Thyroid gland (tissue), 4 donors: ENCODE data around the gene MME. TPM values are rescaled to one million over a fixed set of nuclear protein-coding genes. Genes with fewer than 3 reads are reported as not detected.

Experiments used
- DNase-seq, 2 donors: peaks; one replicate each; pipeline ENCODE4 v3.0.0-alpha.2; 2019
- H3K27ac ChIP-seq, 3 donors: fragments of 200-600 bp; sonication (generic); 1 replicate in 2 of 3; 2 replicates in 1 of 3; pipeline ENCODE4 v1.5.1; 2016 to 2019; ENCODE audit warnings: mild to moderate bottlenecking in 1 of 3, moderate library complexity in 1 of 3
- H3K27me3 ChIP-seq: fragments of 200-600 bp; sonication (generic); one replicate; pipeline ENCODE4 v1.5.1; 2019
- H3K36me3 ChIP-seq, 2 donors: fragments of 200-600 bp; sonication (generic); one replicate each; pipeline ENCODE4 v1.5.1; 2016 to 2019
- H3K4me1 ChIP-seq, 2 donors: fragments of 200-600 bp; sonication (generic); one replicate each; pipeline ENCODE4 v1.5.1; 2017 to 2019
- H3K4me3 ChIP-seq, 3 donors: fragments of 200-600 bp; sonication (generic); replicated peaks in 1 of 3; 1 replicate in 2 of 3; 2 replicates in 1 of 3; pipeline ENCODE4 v1.5.1; 2016; ENCODE audit warnings: mild to moderate bottlenecking in 1 of 3
- H3K9me3 ChIP-seq: fragments of 200-600 bp; sonication (generic); one replicate; pipeline ENCODE4 v1.5.1; 2017
- CTCF ChIP-seq, 6 experiments: fragments of 200-600 bp in 3 of 6; fragments of 450-650 bp in 3 of 6; sonication (generic) in 3 of 6; IDR thresholded peaks; one replicate each; pipeline ENCODE4 v1.5.1; 2016 to 2019; ENCODE audit warnings: antibody characterized with exemption in 6 of 6, mild to moderate bottlenecking in 2 of 6, inconsistent platforms in 1 of 6, moderate library complexity in 1 of 6
- POLR2A ChIP-seq, 2 donors: fragments of 450-650 bp; IDR thresholded peaks; one replicate each; pipeline ENCODE4 v1.6.1; 2017; ENCODE audit warnings: antibody characterized with exemption in 2 of 2, mild to moderate bottlenecking in 2 of 2, moderate library complexity in 1 of 2
- WGBS, 2 donors: methylation state at CpG; one replicate each; pipeline ENCODE4 v1.1.5; 2017; 5-methylcytosine and 5-hydroxymethylcytosine counted together
- intact Hi-C: fragments of 100-400 bp; cut with DNase I; formaldehyde crosslinking; loops from one replicate; pipeline ENCODE4 v1.15.1; 2023
- total RNA-seq, 4 donors: library from RNA; depleted of rRNA; stranded (reverse); fragments of >200 nt; gene quantifications; one replicate each; pipeline ENCODE4 v1.2.3, GENCODE V29; 2016

The MME gene
- total RNA-seq, 4 donors from 2014 or later, result 3.2 to 9.1 (median 5.9) TPM

GRCh38 chr3:155052470-155052869, 27.6 kb upstream of the MME start:
- H3K27me3 ChIP-seq, result no peaks in the 10 kb centered on the region
- H3K9me3 ChIP-seq, result no peaks in the 10 kb centered on the region
- intact Hi-C loops, result no loop called here
- no peak for DNase-seq
- TF ChIP-seq POLR2A (IDR thresholded peaks at IDR 0.05) (no peak), CTCF (IDR thresholded peaks at IDR 0.05) (no peak)
- H3K27ac ChIP-seq, result no peak overlapping the region
- WGBS, 2 donors, result 72 to 83% methylated on average over 2 of the region's 2 CpGs
- no peaks in the 10 kb centered on the region for H3K4me1 ChIP-seq
- H3K36me3 ChIP-seq, result no peaks in the 10 kb centered on the region
- H3K4me3 ChIP-seq, result no peak overlapping the region

GRCh38 chr3:155053756-155054155, 26.4 kb upstream of the MME start:
- Histone ChIP-seq H3K4me1 (no peaks in the 10 kb centered on the region), H3K27me3 (no peaks in the 10 kb centered on the region), H3K9me3 (no peaks in the 10 kb centered on the region), H3K4me3 (no peak overlapping the region), H3K27ac (no peak overlapping the region), H3K36me3 (no peaks in the 10 kb centered on the region)
- intact Hi-C loops, result no loop called here
- 67 to 71% methylated on average over 1 of the region's 1 CpG for WGBS, 2 donors
- TF ChIP-seq CTCF (IDR thresholded peaks at IDR 0.05) (no peak), POLR2A (IDR thresholded peaks at IDR 0.05) (no peak)
- DNase-seq, result no peak

GRCh38 chr3:155064920-155065319, 15.2 kb upstream of the MME start:
- Histone ChIP-seq H3K9me3 (no peaks in the 10 kb centered on the region), H3K4me3 (no peak overlapping the region), H3K27me3 (no peaks in the 10 kb centered on the region), H3K27ac (no peak overlapping the region), H3K4me1 (no peaks in the 10 kb centered on the region), H3K36me3 (no peaks in the 10 kb centered on the region)
- no peak for TF ChIP-seq CTCF (IDR thresholded peaks at IDR 0.05)
- no peak for TF ChIP-seq POLR2A (IDR thresholded peaks at IDR 0.05)
- intact Hi-C loops, result no loop called here
- no peak for DNase-seq
- 78 to 83% methylated on average over 1 of the region's 1 CpG for WGBS, 2 donors

GRCh38 chr3:155065537-155065936, 14.6 kb upstream of the MME start:
- no peak overlapping the region for H3K4me3 ChIP-seq
- H3K36me3 ChIP-seq, result no peaks in the 10 kb centered on the region
- no peaks in the 10 kb centered on the region for H3K4me1 ChIP-seq
- H3K27me3 ChIP-seq, result no peaks in the 10 kb centered on the region
- no peak for DNase-seq
- intact Hi-C loops, result no loop called here
- TF ChIP-seq CTCF (IDR thresholded peaks at IDR 0.05), result no peak
- no peak for TF ChIP-seq POLR2A (IDR thresholded peaks at IDR 0.05)
- no peaks in the 10 kb centered on the region for H3K9me3 ChIP-seq
- no peak overlapping the region for H3K27ac ChIP-seq

- TF ChIP-seq POLR2A (IDR thresholded peaks at IDR 0.05) (no peak), CTCF (IDR thresholded peaks at IDR 0.05) (no peak)
Observed at GRCh38 chr3:155069729-155070128, 10.4 kb upstream of the MME start.

More at GRCh38 chr3:155069729-155070128, 10.4 kb upstream of the MME start:
- DNase-seq, result no peak
- WGBS, 2 donors, result 72 to 77% methylated on average over 3 of the region's 3 CpGs
- Histone ChIP-seq H3K36me3 (no peaks in the 10 kb centered on the region), H3K9me3 (no peaks in the 10 kb centered on the region), H3K4me1 (no peaks in the 10 kb centered on the region), H3K27ac (no peak overlapping the region), H3K4me3 (no peak overlapping the region), H3K27me3 (no peaks in the 10 kb centered on the region)
- intact Hi-C loops, result no loop called here
